Choroid plexus epithelial cell (primary cell): ENCODE data around the gene PPM1H.

Source experiments
- DNase-seq: peaks from one replicate; pipeline ENCODE4 v3.0.0-alpha.2; 2010; ENCODE audit warnings: low read depth
- H3K4me3 ChIP-seq: 2 replicates; pipeline ENCODE4 v1.5.1; 2011; ENCODE audit warnings: low read depth, mild to moderate bottlenecking, control low read depth, low read length, moderate library complexity
- CTCF ChIP-seq: conservative IDR thresholded peaks from 2 replicates; pipeline ENCODE4 v1.5.1; 2011; ENCODE audit warnings: low read depth, mild to moderate bottlenecking, control low read depth, inconsistent platforms, low read length, moderate library complexity

PPM1H gene

GRCh38 chr12:62750941-62751809 lies 183.8 kb downstream of the PPM1H start:
- no peak for TF ChIP-seq CTCF
- no peak overlapping the region for H3K4me3 ChIP-seq
- DNase-seq, result no peak

GRCh38 chr12:62749586-62749985 lies 185.4 kb downstream of the PPM1H start:
- TF ChIP-seq CTCF, result no peak
- no peak overlapping the region for H3K4me3 ChIP-seq
- no peak for DNase-seq

GRCh38 chr12:62748941-62749468 lies 185.9 kb downstream of the PPM1H start:
- DNase-seq, result no peak
- H3K4me3 ChIP-seq, result no peak overlapping the region
- TF ChIP-seq CTCF, result no peak

DNA sequence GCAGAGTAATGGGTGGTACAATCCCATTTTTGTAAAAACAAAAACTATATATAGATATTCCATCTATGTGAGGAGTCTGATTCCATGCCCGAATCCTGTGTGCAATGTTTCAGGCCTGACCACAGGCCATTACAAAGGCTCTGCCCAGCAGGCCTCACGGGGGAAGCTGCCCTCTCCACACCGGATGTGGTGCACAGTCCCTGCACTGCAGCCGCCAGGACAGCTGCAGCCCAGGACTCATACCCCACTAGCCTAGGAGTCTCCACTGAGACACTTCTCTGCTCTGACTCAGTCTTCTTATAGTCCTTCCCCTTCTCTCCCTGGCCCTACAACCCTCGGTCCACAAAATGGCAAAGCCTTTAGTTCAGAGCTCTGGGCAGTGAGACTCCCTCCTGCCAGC lies 190.4 kb downstream of the PPM1H start:
- no peak for TF ChIP-seq CTCF

DNA sequence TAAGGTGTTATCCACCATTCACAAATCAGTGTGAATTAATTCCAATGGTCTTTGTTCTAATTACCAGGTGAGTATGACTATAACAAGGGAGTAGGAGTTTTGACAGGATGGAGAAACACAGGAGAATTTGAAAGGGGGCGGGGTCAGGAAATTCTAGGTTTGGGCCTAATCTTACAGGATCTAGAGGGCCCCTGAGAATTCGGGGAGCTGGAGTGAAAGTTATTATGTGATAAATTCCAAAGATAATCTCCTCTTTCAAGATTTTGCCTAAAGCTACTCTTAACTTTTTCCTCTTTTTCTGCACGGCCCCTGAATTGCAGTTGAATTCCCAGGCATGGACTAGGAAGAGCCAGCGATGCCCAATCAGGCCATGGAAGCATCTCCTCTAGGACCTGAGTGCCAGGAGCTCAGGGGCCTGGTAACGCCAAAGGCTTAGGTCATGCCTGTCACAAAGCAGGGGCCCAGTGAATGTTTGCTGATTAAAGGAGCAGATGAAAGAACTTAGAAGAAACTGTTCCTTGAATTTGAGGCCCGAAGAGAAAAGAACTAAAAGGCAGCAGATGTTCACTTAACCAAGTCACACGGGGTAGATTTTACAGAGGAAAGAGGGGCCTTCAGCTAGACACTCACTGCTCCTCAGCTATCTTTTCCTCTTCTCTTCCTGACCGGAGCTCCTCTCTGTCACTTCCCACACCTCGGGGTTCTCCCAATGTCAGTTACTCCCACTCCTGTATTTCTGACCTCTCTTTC lies 195.5 kb downstream of the PPM1H start:
- no peak for DNase-seq
- no peak for TF ChIP-seq CTCF

More for the DNA sequence above, 190.4 kb downstream of the PPM1H start:
- H3K4me3 ChIP-seq, result no peak overlapping the region
- no peak for DNase-seq

DNA sequence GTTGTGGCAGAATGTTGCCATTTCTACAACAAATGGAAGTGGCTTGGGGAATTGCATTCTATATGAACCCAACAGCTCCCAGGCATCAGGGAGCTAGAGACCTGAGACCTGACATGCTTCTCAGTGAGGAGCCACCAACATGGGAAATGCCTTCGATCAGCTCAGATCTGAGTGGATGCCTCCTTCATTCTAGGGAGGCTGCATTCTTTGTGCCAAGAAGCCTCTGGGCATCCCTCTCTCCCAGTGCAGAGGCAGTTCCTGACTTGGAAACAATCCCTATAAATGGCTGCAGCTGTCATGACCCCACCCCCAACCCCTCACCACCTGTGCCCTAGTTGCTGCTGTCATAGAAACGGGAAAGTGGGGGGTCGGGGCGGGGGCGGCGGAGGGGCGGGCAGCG lies 196.3 kb downstream of the PPM1H start:
- no peak for TF ChIP-seq CTCF
- H3K4me3 ChIP-seq, result no peak overlapping the region
- no peak for DNase-seq

More for the DNA sequence above, 195.5 kb downstream of the PPM1H start:
- no peak overlapping the region for H3K4me3 ChIP-seq
